Testis (tissue), 2 donors: ENCODE results near the gene SFR1.

ENCODE experiments used
- CTCF ChIP-seq, 3 experiments: fragments of 450-650 bp in 2 of 3; fragments of 200-600 bp in 1 of 3; sonication (generic) in 1 of 3; IDR thresholded peaks; one replicate each; pipeline ENCODE4 v1.5.1; 2016 to 2019; ENCODE audit warnings: antibody characterized with exemption in 3 of 3, mild to moderate bottlenecking in 2 of 3, moderate library complexity in 1 of 3
- POLR2A ChIP-seq: fragments of 450-650 bp; IDR thresholded peaks from one replicate; pipeline ENCODE4 v1.6.1; 2017; ENCODE audit warnings: antibody characterized with exemption, mild to moderate bottlenecking, moderate library complexity

- no peak for TF ChIP-seq CTCF (IDR thresholded peaks at IDR 0.05)
- TF ChIP-seq POLR2A, result no peak
These were observed 17.0 kb upstream of the SFR1 start for GRCh38 chr10:104104926-104105325.
